ENCODE data around the gene AMOTL2.

- TF ChIP-seq, protein P1, sequence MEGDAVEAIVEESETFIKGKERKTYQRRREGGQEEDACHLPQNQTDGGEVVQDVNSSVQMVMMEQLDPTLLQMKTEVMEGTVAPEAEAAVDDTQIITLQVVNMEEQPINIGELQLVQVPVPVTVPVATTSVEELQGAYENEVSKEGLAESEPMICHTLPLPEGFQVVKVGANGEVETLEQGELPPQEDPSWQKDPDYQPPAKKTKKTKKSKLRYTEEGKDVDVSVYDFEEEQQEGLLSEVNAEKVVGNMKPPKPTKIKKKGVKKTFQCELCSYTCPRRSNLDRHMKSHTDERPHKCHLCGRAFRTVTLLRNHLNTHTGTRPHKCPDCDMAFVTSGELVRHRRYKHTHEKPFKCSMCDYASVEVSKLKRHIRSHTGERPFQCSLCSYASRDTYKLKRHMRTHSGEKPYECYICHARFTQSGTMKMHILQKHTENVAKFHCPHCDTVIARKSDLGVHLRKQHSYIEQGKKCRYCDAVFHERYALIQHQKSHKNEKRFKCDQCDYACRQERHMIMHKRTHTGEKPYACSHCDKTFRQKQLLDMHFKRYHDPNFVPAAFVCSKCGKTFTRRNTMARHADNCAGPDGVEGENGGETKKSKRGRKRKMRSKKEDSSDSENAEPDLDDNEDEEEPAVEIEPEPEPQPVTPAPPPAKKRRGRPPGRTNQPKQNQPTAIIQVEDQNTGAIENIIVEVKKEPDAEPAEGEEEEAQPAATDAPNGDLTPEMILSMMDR (IDR thresholded peaks at IDR 0.05), result no peak
- TF ChIP-seq POLR2AphosphoS5 (IDR thresholded peaks at IDR 0.05) (no peak), EP300 (IDR thresholded peaks at IDR 0.05) (no peak)
Measured at GRCh38 chr3:134353171-134353825, 20.9 kb downstream of the AMOTL2 start.

Data from gastroesophageal sphincter (tissue), 3 donors.